Measurements from ENCODE around the gene SYNPR.

DNA sequence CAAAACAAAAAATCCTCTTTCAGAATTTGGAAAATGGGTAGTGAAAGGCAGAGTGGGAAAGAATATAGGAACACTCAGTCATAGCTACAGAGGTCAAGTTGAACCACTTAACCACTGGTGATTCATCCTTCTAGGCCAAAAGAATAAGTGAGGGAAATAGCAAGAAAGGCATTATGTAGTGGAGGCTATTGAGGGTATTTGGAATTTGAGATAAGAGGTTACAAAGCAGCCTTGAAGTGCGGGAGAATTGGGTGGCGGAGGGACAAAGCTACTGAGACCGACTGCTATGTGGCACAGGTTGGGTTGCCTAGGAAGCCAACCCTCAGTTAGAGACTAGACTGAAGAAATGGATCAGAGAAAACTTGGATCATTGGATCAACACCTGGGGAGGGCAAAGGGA, 109.5 kb downstream of the SYNPR start:
- TF ChIP-seq, protein P1, sequence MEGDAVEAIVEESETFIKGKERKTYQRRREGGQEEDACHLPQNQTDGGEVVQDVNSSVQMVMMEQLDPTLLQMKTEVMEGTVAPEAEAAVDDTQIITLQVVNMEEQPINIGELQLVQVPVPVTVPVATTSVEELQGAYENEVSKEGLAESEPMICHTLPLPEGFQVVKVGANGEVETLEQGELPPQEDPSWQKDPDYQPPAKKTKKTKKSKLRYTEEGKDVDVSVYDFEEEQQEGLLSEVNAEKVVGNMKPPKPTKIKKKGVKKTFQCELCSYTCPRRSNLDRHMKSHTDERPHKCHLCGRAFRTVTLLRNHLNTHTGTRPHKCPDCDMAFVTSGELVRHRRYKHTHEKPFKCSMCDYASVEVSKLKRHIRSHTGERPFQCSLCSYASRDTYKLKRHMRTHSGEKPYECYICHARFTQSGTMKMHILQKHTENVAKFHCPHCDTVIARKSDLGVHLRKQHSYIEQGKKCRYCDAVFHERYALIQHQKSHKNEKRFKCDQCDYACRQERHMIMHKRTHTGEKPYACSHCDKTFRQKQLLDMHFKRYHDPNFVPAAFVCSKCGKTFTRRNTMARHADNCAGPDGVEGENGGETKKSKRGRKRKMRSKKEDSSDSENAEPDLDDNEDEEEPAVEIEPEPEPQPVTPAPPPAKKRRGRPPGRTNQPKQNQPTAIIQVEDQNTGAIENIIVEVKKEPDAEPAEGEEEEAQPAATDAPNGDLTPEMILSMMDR (IDR thresholded peaks at IDR 0.05; ENCODE audit: insufficient read depth, low read length) = no peak
- TF ChIP-seq SPI1 (IDR thresholded peaks at IDR 0.05; ENCODE audit: borderline replicate concordance, low read depth) = no peak

Measured in HL-60 (cell line).